ENCODE measurements around the gene UBL3.

The UBL3 gene

DNA sequence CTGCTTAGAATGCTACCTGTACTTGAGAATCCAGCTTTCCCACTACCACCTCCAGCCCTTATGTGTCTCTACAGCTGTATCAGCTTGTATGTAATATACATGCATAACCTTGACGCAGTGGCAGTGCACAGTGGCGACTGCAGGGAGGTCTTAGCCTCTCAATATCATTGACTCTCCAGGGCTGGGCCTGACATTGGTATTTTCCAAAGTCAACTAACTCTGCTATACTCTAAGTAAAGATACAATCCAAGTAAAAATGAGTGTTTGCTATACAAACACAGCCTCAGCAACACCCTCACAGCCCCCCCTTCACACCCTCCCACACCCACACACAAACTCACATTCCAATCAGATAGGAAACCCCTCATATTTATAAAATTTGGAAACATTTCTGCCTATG lies 6.7 kb upstream of the UBL3 start:
- DNase-seq (ENCODE audit: low read depth): no peak

DNA sequence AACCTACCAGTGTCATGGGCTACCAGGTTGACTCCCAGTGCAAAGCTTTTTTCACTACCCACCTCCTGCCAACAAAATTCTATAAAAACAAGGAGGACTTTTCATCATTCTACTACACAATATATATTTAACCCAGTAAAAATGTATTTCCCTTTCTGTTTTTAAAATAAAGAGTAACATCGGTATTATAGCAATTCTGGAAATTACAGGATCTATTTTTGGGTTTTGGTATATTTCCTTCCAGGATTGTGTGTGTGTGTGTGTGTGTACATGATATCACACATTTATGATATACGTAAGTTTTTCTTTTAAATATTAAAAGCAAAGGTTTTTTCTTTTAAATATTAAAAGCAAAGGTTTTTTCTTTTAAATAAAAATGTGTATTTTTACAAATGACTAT lies 6.0 kb upstream of the UBL3 start:
- no peak for DNase-seq (ENCODE audit: low read depth)

DNA sequence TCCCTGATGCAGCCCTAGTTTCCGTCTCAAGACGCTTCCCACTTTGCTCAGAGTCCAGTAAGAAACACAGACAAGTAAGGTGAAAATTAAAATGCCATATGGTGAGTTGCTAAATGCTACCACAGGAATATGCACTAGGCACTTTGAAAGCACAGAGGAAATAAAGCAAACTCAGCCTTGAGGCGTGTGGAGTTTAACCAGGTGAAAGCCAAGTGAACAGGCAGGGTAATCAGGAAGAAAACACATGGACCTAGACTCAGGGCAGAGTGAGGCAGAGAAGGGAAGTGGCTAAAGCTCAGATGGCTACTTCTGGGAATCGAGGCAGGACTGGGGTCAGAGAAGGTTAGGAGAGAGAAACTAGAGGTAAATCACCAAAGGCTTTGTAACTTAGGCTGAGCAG lies 5.4 kb upstream of the UBL3 start:
- no peak for DNase-seq (ENCODE audit: low read depth)

- no peak for DNase-seq (ENCODE audit: low read depth)
These were observed 4.6 kb upstream of the UBL3 start for GRCh38 chr13:29855009-29855408.

GRCh38 chr13:29853131-29853530 lies 2.7 kb upstream of the UBL3 start:
- DNase-seq (ENCODE audit: low read depth): no peak

DNA sequence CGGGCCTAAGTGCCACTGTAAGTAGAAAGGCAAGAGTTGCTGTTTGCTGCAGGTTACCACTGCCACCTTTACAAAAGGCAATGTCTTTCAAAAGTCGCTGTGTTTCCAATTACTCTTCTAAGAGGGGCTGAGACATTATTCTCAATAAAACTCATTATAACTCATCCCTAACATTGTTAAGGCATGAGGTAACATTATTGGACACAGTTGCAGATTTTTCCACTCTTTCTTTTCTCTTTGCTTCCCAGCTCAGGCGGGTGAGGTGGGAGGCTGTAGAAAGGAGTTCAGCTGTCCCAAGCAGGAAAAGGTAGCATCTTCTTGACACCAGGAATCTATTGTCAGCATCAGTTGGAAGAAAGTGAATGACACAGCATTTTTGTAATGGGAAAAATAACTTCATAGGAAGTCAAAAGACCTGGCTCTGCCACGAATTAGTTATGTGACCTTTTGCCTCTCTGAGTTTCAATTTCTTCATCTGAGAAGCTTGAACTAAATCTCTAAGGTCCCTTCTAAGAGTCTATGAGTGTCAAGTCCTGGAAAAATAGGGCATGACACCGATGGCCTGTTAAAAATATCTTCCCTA lies 2.1 kb upstream of the UBL3 start:
- no peak for DNase-seq (ENCODE audit: low read depth)

- DNase-seq (ENCODE audit: low read depth): peak; percentile 5
These were observed 645 bp downstream of the UBL3 start for GRCh38 chr13:29849731-29850212.

GRCh38 chr13:29849071-29849631 lies 1.3 kb downstream of the UBL3 start:
- DNase-seq (ENCODE audit: low read depth): no peak

- DNase-seq (ENCODE audit: low read depth): no peak
These were observed 2.9 kb downstream of the UBL3 start for GRCh38 chr13:29847501-29847983.

- no peak for DNase-seq (ENCODE audit: low read depth)
These were observed 3.8 kb downstream of the UBL3 start for GRCh38 chr13:29846475-29847256.

GRCh38 chr13:29845440-29846056 lies 4.9 kb downstream of the UBL3 start:
- DNase-seq (ENCODE audit: low read depth): no peak

- no peak for DNase-seq (ENCODE audit: low read depth)
These were observed 6.0 kb downstream of the UBL3 start for GRCh38 chr13:29844441-29844840.

DNA sequence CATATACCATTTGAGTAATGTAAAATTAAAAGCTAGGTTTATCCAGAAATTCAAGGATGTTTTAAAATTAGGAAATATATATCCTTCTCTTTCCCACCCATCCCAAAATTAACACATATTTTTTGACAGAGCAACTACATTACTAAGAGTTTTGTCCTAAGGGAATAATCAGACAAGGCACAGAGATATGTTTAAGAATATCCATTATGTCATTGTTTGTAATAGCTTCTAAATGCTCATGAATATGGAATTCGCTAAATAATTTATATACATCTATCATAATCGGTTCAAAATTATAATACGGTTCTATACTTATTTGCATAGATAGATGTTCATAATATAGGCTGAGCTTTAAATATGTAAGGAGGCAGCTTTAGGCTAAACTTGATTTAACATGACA lies 9.8 kb downstream of the UBL3 start:
- DNase-seq (ENCODE audit: low read depth): no peak

GRCh38 chr13:29835280-29836061 lies 14.9 kb downstream of the UBL3 start:
- no peak for DNase-seq (ENCODE audit: low read depth)

DNA sequence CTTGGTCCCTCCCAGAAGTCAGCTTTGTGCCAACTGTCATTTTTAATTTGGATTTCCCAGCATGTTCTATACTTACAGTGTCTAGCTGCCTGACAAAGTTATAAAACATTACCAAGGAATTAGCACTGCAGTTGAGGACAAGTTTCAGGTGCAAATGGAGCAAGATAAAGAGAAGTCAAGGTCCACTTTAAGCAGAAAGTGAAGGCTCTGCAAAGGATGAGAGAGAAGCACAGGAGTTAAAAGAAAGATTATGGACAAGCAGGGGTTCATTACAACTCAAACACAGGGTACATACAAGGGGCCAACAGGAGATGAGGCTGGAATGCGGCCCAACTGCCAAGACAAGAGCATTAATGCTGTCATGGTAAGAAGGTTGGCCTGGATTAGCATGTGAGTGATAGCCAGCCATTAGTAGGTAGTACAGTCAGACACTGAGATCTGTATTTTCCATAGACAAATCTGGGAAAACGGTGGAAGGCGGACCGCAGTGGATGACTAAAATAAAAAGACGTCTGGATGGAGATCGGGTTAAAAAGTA lies 17.6 kb downstream of the UBL3 start:
- DNase-seq (ENCODE audit: low read depth): no peak

GRCh38 chr13:29830000-29830399 lies 20.4 kb downstream of the UBL3 start:
- no peak for DNase-seq (ENCODE audit: low read depth)

- DNase-seq (ENCODE audit: low read depth): no peak
These were observed 31.3 kb downstream of the UBL3 start for GRCh38 chr13:29819143-29819542.

DNA sequence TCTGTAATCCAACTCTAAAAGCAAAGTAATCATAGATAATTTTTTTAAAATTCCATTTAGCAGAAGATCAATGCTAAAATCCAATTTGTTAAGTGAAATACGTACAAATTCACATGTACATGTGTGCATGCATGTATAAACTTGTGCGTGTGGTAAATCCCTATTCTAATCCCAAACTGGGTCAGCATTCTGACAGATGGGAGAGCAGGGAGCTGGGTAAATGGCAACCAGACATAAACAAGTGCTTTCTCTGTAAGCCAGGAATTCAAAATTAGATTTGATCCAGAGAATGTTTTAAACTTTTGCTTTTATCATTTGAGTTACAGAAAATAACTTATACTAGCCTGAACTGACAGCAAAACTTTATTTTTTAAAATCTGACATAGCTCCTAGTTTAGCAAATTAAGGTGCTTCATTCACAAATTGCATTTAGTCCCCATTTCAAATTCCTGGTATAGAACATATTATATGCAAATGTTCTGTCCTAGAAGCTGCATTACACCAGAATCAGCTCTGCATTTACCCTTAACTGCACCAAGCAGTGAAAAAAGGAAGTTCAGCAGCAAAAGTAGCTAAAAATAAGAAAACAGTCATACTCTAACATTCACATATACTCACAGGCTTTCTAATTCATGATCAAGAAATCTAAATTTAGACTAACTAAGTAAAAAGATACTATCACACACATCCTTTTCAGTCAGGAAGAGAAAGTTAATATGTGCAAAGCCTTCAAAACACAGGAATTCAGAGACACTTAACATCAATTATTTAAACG lies 32.6 kb downstream of the UBL3 start:
- no peak for DNase-seq (ENCODE audit: low read depth)

DNA sequence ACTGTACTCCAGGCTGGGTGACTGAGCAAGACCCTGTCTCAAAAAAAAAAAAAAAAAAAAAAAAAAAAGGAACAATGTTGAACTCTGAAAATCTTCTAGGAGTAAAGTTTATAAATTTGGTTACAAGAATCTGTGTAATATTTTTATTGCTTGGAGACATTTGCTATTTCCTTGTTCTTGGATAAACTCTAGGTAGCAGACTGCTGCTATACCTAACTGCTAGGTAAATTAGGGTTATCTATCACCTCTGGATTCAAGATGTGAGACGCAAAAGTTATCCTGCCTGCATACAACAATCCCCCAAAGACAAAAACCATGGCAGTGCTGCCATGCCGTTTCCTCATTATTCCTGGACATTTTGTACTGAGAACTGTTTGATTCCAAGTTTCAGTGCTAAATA lies 33.7 kb downstream of the UBL3 start:
- DNase-seq (ENCODE audit: low read depth): no peak

- DNase-seq (ENCODE audit: low read depth): no peak
These were observed 35.1 kb downstream of the UBL3 start for GRCh38 chr13:29815336-29815735.

DNA sequence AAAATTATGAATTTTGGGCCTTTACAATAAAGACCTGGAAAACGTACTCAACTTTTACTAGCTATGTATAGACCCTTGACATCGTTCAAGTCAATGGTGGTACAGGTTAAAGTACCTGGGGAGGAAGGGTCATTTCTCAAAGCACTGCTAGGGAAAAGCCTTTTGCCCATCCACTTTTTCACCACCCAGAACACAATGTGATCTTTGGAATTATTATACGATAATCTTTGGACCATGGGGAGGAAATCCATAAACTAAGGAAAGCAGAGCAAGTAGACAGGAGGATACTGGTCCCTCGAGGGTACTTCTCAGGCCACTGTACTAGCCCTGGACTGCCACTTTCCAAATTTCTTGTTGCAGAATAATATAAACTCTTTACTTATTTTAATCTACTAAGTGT lies 39.5 kb downstream of the UBL3 start:
- DNase-seq (ENCODE audit: low read depth): no peak

All from stimulated activated CD8-positive, alpha-beta memory T cell treated with anti-CD3 and anti-CD28 coated beads, Interleukin-12 subunit alpha, Interleukin-12 subunit beta, amount 100 ng/mL, for 1 hour (primary cell).